ENCODE results near the gene PRELP. TPM values are rescaled to one million over a fixed set of nuclear protein-coding genes. Genes with fewer than 3 reads are reported as not detected.

PRELP gene
- total and polyA plus RNA-seq, 10 of the 15 experiments (the other 5 are each of a cell fraction or from before 2014, with no cell fraction given), result 0.03 to 0.05 TPM; not detected in 8

GRCh38 chr1:203488539-203488938, 12.9 kb downstream of the PRELP start (continued):
- TF ChIP-seq ATF2 (IDR thresholded peaks at IDR 0.05; ENCODE audit: low read length) (no peak), ZNF592 (IDR thresholded peaks at IDR 0.05) (no peak), FOXM1 (IDR thresholded peaks at IDR 0.05; ENCODE audit: low read depth, low read length) (no peak), RELA (IDR thresholded peaks at IDR 0.05; ENCODE audit: borderline replicate concordance, partially characterized antibody) (no peak), CHD2 (IDR thresholded peaks at IDR 0.05; ENCODE audit: borderline replicate concordance, low read depth, low read length) (no peak)

GRCh38 chr1:203490607-203491006, 15.0 kb downstream of the PRELP start:
- FAIRE-seq (no peak), DNase-seq (ENCODE audit: low read depth, low spot score) (no peak), ATAC-seq (no peak)
- RAD21 ChIA-PET (ENCODE audit: unreplicated experiment), result interaction anchor here (0.9 to 1.5 kb wide), 4 partner anchors 37 to 151 kb away, joined by 3 to 5 read pairs (median 3); no protein-coding TSS in a partner anchor
- intact Hi-C loops (cut with micrococcal nuclease; ENCODE audit: unreplicated experiment) (no loop called here), in situ Hi-C loops (cut with MboI) (no loop called here)
- Histone ChIP-seq H3K27me3 (replicated peaks in 1 of 2; ENCODE audit: control insufficient read depth in 2 of 2, insufficient read depth in 2 of 2, low read length in 1 of 2) (peaks cover 0 to 10% of the 10 kb centered on the region in 2 experiments; a peak in 2 of 4 replicates), H3K27ac (ENCODE audit: control insufficient read depth, insufficient read depth) (no peak overlapping the region), H3K79me2 (ENCODE audit: control insufficient read depth, insufficient read depth, low read length) (no peaks in the 10 kb centered on the region), H3K4me3 (no peak overlapping the region), H3K9me3 (replicated peaks; ENCODE audit: control insufficient read depth, insufficient read depth, low read length) (no peaks in the 10 kb centered on the region), H2AFZ (ENCODE audit: control insufficient read depth, low read depth, low read length) (no peak overlapping the region), H3K36me3 (ENCODE audit: control insufficient read depth in 2 of 2, insufficient read depth in 2 of 2, low read length in 1 of 2) (no peaks in the 10 kb centered on the region), H3K9ac (ENCODE audit: control insufficient read depth, insufficient read depth, low read length) (no peak overlapping the region), H3K4me2 (ENCODE audit: control insufficient read depth, insufficient read depth) (no peak overlapping the region), H4K20me1 (ENCODE audit: control insufficient read depth, insufficient read depth) (no peaks in the 10 kb centered on the region), H3K4me1 (ENCODE audit: control insufficient read depth, insufficient read depth, low read length) (0 out of 2 replicates have a peak, but pooled peaks cover 3% of the 10 kb centered on the region)
- no TSS peak for BruUV-seq (replicated peaks)
- SMC1A ChIA-PET (ENCODE audit: uncharacterized antibody, unreplicated experiment), result interaction anchor here (0.6 to 7.2 kb wide), 3 partner anchors 148 to 210 kb away, joined by 3 to 152 read pairs (median 3); no protein-coding TSS in a partner anchor
- 79% methylated on average over 9 of the region's 9 CpGs for WGBS (ENCODE audit: insufficient coverage, insufficient replicate concordance, low lambda C conversion rate, missing lambda C conversion rate)
- CTCF ChIA-PET, result interaction anchor here (0.6 to 11.6 kb wide), 8 partner anchors 13 to 226 kb away, joined by 3 to 323 read pairs (median 4); partner anchors contain the start of gene PRELP
- POLR2A ChIA-PET, result no interaction called here
- TF ChIP-seq PBX3 (IDR thresholded peaks at IDR 0.05; ENCODE audit: insufficient replicate concordance, low read depth, low read length), result no peak
- no peak for TF ChIP-seq BMI1 (IDR thresholded peaks at IDR 0.05; ENCODE audit: borderline replicate concordance)
- TF ChIP-seq E4F1 (IDR thresholded peaks at IDR 0.05; ENCODE audit: borderline replicate concordance, partially characterized antibody), result no peak
- no peak for TF ChIP-seq SRF (IDR thresholded peaks at IDR 0.05; ENCODE audit: low read depth in 2 of 2, low read length in 2 of 2)
- TF ChIP-seq PAX5 (IDR thresholded peaks at IDR 0.05; ENCODE audit: borderline replicate concordance, low read depth, low read length), result no peak
- TF ChIP-seq ESRRA (IDR thresholded peaks at IDR 0.05; ENCODE audit: low read length), result no peak

Measured in GM12878 (cell line).